CD1c-positive myeloid dendritic cell (primary cell): ENCODE results near the gene NME3.

Experiments used
- DNase-seq: peaks from one replicate; pipeline ENCODE4 v3.0.0-alpha.2; 2016; ENCODE audit errors: extremely low spot score

Gene NME3

DNA sequence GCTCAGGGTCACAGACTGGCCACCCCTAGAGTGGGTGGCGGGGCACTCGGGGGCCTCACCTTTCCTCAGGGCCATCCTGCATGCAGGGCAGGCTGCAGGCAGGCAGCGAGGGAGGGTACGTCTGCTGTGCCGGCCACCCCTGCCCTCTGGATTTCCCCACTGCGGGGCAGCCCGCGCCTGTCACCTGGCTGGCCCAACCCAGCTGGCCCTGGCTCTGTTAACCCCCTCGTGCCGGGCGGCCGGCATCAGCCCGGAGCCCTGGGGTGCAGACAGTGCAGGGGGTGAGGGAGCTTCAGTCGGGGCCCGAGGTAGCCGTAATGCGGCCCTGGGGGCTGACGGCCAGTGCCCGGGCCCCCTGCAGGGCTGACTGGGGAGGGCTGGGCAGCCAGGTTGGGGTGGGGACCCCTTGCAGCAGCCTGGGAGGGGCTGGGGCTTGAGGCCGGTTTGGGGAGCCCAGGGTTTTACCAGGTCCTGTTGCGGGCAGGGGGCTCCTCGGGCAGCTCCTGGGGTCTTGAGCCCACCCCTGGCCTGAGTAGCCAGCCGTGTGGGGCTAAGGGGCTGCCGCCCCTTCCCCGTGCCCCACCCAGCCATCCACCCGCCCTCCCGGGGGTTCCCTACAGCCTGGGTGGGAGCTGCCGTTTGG is 22.4 kb upstream of the NME3 start, which contains the start of gene IGFALS:
Gene IGFALS, minus strand, starts transcription at position 128 of the 643 bp plus-strand sequence. Its CDS starts 53 bp downstream, at position 75.
- DNase-seq, result no peak

DNA sequence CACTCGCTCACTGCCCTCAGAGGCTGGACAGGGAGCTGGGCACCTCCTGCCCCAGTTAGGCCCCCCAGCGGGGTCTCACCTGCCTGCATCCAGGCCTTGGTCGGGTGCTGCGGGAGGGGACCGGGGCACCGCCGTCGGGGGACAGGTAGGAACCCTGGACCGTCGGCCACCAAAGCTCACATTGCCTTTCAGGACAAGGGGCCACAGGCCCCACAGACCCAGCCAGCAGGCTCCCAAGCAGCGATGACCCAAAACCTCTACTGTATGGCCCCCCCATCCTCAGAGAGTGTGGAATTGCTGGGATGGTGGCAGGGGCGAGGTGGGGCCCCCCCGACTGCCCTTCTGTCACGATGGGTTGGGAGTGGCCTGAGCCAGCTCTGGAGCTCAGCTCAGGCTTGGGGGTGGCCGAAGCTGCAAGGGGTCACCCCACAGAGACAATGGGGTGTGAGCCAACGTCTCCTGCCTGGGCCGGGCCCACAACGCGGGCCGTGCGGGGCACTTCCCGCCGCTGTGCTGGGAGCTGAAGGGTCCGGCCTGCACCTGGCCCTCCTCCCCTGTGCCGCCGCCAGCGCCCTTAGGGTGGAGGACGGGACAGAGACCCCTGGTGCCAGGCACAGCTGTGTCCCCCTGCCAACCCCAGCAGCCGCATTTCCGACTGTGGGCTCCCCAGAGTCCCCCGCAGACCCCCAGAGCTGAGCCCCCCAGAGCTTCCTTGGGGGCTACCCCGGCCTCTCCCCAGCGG is 21.7 kb upstream of the NME3 start:
- DNase-seq, result no peak

DNA sequence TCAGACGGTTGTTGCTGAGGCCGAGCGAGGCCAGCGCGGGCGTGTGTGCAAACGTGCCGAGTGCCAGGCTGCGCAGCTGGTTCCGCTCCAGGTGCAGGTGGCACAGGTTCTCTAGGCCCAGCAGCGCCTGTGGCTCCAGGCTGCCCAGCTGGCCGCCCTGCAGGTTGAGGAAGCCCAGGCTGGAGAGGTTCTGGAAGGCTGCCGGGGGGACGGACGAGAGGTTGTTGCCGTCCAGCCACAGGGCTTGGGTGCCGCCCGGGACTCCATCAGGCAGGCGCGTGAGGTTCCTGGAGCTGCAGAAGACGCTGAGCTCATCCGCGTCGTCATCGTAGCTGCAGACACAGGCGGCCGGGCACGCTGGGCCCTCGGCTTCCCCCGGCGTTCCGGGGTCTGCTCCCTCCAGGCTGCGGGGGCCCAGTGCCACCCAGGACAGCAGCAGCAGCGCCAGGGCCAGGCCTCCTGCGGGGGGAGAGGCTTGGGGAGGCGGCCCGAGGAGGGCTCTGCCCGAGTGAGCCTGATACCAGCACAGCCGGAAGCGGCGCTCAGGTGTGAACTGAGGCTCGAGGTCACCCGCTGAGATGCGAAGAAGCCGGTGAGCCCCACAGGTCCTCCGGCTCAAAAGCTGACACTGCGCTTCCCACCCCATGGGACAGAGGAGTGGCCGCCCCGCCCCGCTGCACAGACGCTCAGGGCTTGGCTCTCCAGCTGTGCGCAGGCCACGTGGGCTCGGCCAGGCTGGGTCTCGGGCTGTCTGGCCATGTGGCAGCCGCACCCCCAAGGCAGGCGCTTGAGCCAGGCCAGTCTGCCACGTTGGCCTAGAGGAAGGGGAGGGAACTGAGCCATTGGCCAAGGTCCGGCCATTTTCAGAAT is 20.8 kb upstream of the NME3 start:
- DNase-seq, result no peak

DNA sequence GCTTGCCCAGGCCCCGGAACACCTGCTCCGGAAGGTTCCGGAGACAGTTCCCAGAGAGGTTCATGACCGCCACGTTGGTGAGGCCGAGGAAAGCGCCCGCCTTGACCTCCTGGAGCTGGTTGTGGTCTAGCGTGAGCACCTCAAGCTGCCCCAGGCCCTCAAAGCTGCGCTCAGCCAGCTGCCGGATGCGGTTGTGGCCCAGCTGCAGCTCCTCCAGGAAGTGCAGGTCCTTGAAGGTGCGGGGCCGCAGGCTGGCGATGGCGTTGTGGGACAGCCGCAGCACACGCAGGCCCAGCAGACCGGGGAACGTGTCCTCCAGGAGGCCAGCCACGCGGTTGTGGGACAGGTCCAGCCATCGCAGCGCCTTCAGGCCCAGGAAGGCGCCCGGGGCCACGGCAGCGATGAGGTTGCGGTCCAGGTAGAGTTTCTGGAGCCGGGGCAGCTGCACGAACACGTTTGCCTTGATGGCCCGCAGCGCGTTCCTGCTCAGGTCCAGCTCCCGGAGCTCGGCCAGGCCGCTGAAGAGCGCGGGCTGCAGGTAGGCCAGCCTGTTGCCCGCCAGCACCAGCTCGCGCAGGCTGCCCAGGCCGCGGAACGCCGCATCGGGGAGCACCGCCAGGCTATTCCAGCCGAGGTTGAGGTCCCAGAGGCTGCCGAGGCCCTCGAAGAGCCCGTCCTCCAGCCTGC is 20.1 kb upstream of the NME3 start:
- no peak for DNase-seq

DNA sequence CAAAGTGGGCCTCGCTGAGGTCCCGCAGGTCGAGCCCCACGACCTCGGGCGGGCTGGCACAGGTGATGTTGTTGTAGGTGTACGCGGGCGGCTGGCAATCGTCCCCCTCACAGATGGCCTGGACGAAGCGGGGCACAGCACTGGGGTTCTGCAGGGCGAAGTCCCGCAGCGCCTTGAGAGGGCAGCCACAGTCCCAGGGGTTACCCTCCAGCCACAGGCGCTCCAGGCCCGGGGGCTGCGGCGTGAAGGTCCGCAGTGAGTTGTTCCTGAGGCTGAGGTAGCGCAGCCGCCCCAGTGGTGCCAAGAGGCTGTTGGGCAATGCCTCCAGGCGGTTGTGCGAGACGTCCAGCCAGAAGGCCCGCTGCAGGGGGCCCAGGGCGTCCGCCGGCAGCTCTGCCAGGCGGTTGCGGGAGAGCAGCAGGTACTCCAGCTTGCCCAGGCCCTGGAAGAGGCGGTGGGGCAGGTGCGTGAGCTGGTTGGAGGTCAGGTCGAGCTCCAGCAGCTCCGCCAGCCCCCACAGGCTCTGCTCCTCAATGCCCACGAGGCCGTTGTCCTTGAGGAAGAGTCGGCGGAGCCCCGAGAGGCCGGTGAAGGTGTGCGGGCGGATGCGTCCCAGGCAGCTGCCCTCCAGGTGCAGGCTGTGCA is 19.4 kb upstream of the NME3 start:
- DNase-seq, result no peak

DNA sequence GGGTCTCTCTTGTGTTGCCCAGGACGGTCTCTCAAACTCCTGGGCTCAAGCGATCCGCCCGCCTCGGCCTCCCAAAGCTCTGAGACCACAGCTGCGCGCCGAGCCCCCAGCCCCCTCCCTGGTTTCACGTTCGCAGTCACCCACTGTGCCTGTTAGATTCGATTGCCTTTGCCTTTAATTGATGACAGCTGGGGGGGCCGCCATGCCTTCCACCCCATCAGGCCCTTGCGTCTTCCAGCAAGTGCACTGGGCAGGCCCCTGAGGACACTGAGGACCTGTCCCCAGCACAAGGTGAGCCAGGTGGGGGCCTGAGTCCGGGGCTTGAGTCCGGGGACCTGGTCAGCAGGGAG is 18.9 kb upstream of the NME3 start:
- DNase-seq, result no peak

DNA sequence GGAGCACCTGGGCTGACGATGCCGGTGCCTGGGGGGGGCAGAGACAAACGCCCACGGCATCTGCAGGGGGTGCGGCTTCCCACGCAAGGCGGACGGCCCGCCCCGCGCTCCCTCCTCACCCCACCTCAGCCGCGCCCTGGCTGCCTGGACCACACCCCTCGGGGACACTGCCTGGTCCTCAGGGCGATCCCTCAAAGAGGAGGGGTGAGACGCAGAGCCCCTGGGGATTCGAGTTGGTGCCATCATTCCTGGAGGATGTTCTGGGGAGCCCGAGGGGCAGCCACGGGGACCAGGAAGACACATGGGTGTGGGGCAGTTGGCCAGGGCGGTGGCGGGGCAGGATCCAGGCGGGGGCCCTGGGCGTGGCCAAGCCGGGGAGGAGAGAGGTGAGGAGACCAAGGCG is 18.3 kb upstream of the NME3 start:
- no peak for DNase-seq

DNA sequence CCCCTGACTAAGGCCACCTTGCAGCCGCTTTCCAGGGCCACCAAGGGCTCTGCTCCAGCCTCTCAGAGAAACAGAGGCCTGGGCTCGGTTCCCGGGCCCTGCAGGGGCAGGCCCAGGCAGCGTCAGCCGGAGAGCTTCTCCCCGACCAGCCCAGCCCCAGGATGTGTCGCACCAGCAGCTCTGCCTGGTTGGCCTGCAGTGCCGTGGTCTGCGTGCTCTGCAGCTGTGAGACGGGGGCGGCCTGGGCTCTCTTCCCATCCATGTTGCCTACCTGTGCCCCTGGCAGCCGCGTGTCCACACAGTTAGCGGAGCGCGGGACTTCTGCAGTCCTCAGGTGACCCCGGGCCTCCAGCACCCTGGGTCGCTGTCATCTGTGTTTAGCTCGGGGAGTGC is 17.4 kb upstream of the NME3 start:
- no peak for DNase-seq

DNA sequence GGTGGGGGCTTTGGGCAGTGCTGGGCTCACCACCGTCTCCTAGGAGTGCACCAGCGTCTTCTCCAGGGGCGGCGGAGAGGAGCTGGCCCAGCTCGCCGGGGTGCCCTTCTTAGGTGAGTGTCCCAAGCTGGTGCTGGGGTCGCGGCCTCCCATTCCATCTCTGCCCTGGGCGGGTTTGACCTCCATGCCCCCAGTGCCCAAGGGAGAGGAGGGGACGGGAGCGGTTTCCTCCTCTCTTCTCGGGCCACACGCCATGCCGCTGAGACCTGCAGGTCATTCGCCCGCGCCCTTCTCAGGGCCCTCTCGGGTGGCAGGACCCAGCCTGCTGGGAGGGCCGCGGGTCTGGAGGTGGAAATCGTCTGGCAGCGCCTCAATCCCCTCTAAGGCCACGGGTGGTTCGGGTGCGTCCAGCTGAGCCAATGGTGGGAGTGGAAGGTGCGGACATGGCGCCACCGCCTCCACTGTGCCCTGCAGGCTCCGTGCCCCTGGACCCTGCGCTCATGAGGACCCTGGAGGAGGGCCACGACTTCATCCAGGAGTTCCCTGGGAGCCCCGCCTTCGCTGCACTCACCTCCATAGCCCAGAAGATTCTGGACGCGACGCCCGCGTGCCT is 16.9 kb upstream of the NME3 start:
- DNase-seq, result no peak

DNA sequence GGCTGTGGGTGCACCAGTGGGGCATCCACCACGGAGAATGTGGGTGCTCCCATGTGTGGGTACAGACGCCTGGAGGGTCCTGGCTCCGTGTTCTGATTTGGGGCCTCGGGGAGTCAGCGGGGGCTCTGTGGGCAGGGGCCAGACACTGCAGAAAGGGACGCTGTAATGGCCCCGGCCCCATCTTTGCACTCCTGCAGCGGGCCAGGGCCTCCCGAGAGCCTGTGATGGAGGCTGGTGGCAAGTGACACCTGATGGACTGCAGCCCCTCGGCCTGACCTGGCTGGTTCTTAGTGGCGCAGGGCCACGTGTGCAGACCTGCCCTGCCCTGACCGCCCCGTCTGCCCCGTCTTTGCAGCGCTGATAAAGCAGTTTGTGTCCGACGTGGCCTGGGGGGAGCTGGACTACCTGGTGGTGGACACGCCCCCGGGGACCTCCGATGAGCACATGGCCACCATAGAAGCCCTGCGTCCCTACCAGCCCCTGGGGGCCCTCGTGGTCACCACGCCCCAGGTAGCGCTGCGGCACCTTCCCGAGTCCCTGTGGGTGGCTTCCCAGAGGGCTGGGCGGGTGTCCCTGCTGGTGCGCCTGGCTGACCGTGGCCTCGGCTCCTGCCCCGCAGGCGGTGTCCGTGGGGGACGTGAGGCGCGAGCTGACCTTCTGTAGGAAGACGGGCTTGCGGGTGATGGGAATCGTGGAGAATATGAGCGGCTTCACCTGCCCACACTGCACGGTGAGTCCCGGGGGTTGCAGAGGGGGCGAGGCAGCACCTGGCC is 16.2 kb upstream of the NME3 start:
- DNase-seq, result no peak

DNA sequence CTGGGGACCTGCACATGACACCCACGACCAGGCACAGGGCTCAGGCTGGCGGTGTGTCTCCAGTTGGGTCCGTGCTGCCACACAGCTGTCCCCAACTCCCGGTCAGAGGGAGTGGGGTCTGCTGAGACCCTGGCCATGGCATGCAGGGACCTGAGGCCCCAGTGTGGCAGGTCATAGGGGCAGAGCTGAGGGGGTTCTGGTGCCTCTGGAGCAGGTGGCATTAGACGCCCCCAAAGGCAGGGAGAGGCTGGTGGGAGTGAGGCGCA is 15.6 kb upstream of the NME3 start:
- DNase-seq, result no peak

DNA sequence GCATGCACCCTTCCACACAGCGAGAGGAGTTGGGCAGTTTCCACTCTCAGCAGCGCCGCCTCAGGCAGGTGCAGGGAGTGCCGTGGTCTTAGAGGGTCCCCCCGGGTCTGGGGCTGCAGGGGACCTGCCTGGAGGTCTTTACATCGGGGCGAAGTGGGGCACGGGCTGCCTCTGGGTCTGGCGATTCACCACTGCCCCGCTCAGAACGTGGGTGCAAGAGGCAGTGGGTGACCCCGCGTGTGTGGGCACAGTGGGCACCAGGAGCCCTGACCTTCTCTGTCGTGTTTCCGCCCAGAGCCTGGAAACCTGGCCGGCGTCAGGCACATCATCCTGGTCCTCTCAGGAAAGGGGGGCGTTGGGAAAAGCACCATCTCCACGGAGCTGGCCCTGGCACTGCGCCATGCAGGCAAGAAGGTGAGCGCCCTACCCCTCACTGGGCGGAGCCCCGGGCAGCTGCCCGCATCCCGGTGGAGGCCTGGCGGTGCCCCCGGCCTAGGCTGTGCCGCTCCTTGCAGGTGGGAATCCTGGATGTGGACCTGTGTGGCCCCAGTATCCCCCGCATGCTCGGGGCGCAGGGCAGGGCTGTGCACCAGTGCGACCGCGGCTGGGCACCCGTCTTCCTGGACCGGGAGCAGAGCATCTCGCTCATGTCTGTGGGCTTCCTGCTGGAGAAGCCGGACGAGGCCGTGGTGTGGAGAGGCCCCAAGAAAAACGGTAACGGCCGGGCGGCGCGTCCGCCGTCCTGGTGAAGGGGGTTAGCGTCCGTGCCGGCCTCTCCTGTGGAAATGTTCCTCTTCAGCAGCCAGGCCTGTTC is 15.1 kb upstream of the NME3 start:
- DNase-seq, result no peak

DNA sequence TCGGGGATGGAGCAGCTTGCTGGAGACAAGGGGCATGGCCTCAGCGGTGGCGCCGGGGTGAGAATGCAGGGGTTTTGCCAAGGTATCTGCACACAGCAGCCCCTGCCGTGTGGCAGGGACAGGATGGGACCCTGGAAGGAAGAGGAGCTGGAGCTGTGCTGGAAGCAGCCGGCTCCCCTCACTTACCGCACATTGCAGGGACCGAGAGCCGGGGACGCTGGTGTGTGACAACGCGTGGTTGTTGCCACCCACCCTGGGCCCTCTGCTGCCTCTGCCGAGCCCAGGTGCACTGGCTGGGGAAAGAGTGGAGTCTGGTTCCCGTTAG is 14.5 kb upstream of the NME3 start:
- no peak for DNase-seq

DNA sequence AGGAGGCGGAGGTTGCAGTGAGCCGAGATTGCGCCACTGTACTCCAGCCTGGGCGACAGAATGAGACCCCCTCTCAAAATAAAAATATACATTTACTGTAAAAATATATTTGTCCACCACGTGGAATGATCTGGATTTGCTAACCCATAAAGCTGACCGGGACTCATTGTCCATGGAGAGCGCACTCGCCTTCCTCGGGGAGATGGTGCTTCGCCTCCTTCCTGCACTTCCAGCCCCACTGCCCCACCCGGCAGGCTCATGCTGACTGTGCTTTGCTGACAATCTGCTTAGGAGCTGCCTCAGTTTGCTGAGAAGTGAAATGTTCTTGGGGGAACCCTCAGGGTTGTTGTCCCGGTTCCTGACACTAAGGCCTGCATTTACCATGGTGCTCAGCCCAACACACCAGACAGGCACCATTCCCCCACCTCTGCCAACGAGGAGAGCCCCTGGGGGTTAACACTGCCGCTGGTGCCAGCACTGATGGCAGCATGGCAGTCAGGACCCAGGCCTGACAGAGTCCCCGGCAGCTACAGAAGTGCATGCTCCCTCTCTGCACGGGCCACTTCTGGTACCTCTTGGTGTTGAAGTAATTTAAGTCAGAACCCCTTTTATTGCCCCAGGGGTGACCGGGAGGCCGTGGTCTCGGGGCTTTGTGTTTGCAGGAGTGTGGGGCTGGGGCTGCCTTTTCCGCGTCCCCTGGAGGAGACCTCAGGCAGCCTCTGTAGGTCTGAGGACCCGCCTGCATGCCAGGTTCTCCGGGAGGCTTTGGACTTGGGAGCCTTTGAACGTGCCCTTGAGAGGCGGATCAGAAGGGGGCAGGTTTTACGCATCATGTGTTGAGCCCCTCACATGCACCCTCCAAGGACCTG is 13.9 kb upstream of the NME3 start:
- no peak for DNase-seq

DNA sequence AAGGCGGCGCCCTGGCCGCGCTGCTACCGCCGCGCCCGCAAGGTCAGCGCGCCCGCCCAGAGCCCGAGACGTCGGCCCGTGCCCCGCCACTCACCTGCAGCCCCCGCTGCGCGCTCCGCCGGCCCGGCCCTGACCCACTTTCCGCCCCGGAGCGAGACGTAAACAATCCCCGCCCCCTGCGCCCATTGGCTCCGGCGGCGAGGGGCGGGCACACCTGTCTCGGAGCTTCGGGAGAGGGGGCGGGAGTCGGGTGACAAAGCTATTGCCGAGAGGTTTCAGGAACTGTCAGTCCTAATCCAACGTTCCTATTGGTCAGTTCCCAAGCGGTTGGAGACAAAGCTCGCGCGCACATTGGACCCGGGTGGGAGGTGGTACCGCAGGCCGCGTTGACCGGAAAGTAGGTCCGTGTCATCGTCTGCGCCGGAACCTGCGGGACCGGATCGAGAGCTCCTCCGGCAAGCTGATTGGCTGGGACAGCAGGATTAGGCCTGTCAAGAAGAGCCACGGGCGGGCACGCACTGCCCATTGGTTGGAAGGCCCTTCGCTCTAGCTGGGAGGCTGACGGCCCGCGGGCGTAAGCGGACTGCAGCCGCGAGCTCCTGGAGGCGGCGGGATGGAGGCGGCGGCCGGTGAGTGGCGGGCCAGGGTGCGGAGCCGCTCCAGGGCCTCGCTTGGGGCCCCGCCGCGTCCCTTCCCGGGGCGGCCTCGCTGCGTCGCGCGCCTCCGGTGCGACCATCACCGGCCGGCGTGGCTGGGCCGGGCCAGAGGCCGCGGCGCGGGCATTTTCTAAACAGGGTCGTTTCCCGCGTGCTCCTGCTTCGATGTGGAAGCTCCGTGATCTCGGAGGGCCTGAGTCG is 11.3 kb upstream of the NME3 start, which contains the start of the genes NUBP2 and SPSB3:
Gene NUBP2, plus strand, starts transcription at position 553 of the 857 bp plus-strand sequence. Its CDS starts 61 bp downstream, at position 614.
Gene SPSB3, minus strand, starts transcription at position 164 of the 857 bp plus-strand sequence. CDS start 1,088 bp downstream, outside the sequence.
- DNase-seq, result peak; percentile 100

DNA sequence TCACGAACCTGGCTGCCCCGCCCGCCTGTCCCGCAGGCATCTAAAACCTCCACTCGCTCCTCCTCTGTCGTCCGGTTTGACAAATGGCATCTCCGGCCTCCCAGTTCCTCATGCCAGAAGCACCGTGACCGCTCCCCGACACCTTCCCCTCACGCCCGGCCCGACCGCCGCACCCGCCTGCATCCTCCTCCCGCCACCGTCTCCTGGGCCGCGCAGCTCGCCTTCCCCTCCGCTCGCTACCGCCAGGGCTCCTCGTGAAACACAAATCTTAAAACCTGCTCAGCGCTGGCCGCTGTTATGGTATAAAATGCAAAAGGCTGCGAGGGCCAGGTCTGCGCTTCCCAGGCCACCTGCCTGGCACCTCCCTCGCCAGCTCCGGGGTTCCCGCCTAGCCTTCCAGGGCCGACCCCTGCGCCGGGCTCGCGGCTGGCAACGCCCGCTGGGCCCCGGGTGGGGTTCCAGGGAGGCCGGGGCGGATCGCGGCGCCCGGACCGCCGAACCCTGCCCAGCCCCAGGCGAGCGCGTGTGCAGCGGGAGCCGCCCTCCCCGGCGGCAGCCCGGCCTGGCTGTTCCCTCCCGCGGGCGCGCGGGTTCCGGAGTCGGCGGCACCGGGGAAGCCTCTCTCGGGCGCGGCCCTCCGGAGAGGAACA is 10.5 kb upstream of the NME3 start:
- DNase-seq, result peak; percentile 51

DNA sequence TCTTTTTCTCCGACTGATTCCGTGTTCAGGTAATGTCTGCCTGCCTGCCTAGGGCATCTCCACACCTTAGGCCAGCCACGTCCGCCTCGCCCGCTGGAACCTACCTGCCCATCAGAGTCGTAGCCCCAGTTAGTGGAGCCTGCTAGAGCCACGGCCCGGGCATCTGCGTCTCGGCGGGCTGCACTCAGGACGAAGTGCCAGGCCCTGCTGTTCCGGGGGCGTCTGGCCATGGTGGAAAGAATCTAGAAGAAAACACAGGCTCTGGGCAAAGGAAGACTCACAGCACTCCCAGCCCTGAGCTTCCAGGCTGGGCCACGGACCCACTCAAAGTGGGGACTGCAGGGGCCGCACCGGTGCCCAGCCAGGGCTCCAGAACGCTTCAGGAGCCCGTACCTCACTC is 9.9 kb upstream of the NME3 start:
- DNase-seq, result no peak
